Activated CD4-positive, alpha-beta T cell treated with anti-CD3 and anti-CD28 coated beads, Interleukin-2, amount 10 ng/mL, durations not matched to agents 24 days and 14 days (primary cell): ENCODE results near the gene SARNP. TPM values are rescaled to one million over a fixed set of nuclear protein-coding genes. Genes with fewer than 3 reads are reported as not detected.
"Not testable (repeated sequence)": the region's sequence is repeated elsewhere in the genome, so short reads cannot be mapped to it uniquely, and the experiment has no call there.

Experiments
- DNase-seq: peaks from one replicate; pipeline ENCODE4 v3.0.0; 2022
- H3K27ac Mint-ChIP-seq: one replicate; pipeline ENCODE4 v1.8.0; 2022; ENCODE audit warnings: mild to moderate bottlenecking, mixed read lengths
- H3K27me3 Mint-ChIP-seq: one replicate; pipeline ENCODE4 v1.8.0; 2022; ENCODE audit warnings: mixed read lengths
- H3K36me3 Mint-ChIP-seq: one replicate; pipeline ENCODE4 v1.8.0; 2022; ENCODE audit warnings: low read depth, mild to moderate bottlenecking, mixed read lengths
- H3K4me1 Mint-ChIP-seq: one replicate; pipeline ENCODE4 v1.8.0; 2021; ENCODE audit warnings: mixed read lengths
- H3K4me3 Mint-ChIP-seq: one replicate; pipeline ENCODE4 v1.8.0; 2022; ENCODE audit warnings: mild to moderate bottlenecking, moderate library complexity, mixed read lengths
- H3K9me3 Mint-ChIP-seq: one replicate; pipeline ENCODE4 v1.8.0; 2021; ENCODE audit warnings: mixed read lengths
- intact Hi-C: fragments of 100-400 bp; cut with micrococcal nuclease; formaldehyde crosslinking; loops from one replicate; pipeline ENCODE4 v1.15.1; 2023
- total RNA-seq: library from RNA; stranded (reverse); gene quantifications from 2 replicates; pipeline ENCODE4 v1.2.3, GENCODE V29; 2022

Gene SARNP
- total RNA-seq, 1 donor from 2014 or later: 81.6 TPM

GRCh38 chr12:55806982-55807381, 10.5 kb downstream of the SARNP start:
- intact Hi-C loops: no loop called here
- no peak for DNase-seq
- Mint-ChIP-seq H3K27me3 (no peaks in the 10 kb centered on the region), H3K36me3 (peaks cover 32% of the 10 kb centered on the region), H3K4me1 (peaks cover 22% of the 10 kb centered on the region), H3K4me3 (no peak overlapping the region), H3K27ac (no peak overlapping the region), H3K9me3 (no peaks in the 10 kb centered on the region)

DNA sequence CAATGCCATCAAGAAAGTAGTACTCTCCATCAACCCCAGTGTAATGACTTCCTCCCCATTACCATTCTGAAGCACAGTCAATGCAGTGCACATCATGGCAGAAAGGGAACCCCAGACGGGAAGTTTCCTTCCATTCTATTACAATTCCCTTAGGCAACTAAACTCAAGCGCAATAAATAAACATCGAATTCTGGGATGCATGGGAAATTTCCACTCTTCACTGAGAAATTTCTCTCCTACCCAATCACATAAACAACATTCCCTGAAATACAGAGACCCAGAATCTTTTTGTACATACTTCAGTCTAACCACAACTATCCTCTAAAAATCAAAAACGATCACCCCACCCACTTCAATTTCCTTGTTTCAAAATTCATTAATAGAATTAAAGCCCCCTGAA, 20.0 kb downstream of the SARNP start:
- DNase-seq: no peak
- no peak overlapping the region for H3K4me3 Mint-ChIP-seq
- H3K4me1 Mint-ChIP-seq: peaks cover 8% of the 10 kb centered on the region
- no peaks in the 10 kb centered on the region for H3K9me3 Mint-ChIP-seq
- no peak overlapping the region for H3K27ac Mint-ChIP-seq
- H3K36me3 Mint-ChIP-seq: peaks cover 56% of the 10 kb centered on the region
- H3K27me3 Mint-ChIP-seq: no peaks in the 10 kb centered on the region
- intact Hi-C loops: loop anchor here (1.0 kb wide), 1 partner anchor 59 kb away; no protein-coding TSS in a partner anchor

GRCh38 chr12:55797068-55797467, 20.5 kb downstream of the SARNP start:
- H3K27ac Mint-ChIP-seq: peak overlapping the region; percentile 26
- DNase-seq: peak; percentile 73
- peaks cover 56% of the 10 kb centered on the region for H3K36me3 Mint-ChIP-seq
- intact Hi-C loops: loop anchor here (1.0 kb wide), 1 partner anchor 59 kb away; no protein-coding TSS in a partner anchor
- no peaks in the 10 kb centered on the region for H3K9me3 Mint-ChIP-seq
- no peak overlapping the region for H3K4me3 Mint-ChIP-seq
- peaks cover 8% of the 10 kb centered on the region for H3K4me1 Mint-ChIP-seq
- no peaks in the 10 kb centered on the region for H3K27me3 Mint-ChIP-seq

- H3K36me3 Mint-ChIP-seq: peaks cover 60% of the 10 kb centered on the region
- intact Hi-C loops: no loop called here
- no peaks in the 10 kb centered on the region for H3K9me3 Mint-ChIP-seq
- H3K4me3 Mint-ChIP-seq: no peak overlapping the region
- H3K27me3 Mint-ChIP-seq: no peaks in the 10 kb centered on the region
- no peak for DNase-seq
- H3K27ac Mint-ChIP-seq: no peak overlapping the region
- H3K4me1 Mint-ChIP-seq: peaks cover 8% of the 10 kb centered on the region
These were observed 21.6 kb downstream of the SARNP start for GRCh38 chr12:55795950-55796349.

DNA sequence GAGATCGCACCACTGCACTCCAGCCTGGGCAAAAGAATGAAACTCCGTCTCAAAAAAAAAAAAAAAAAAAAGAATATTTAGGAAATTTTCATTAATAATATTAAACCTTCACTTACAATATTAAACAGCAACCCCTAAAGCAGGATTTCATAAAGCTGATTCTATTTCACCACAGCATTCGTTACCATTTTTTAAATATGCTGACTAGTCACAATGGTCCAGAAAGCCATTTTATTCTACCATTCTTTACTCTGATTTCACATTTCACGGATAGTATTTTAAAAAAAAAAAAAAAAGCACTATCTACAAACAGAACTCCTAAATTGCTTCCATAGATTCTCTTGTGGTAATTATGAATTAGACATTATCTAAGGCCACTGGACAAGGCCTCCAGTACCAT, 27.6 kb downstream of the SARNP start:
- Mint-ChIP-seq H3K27ac (no peak overlapping the region), H3K27me3 (no peaks in the 10 kb centered on the region), H3K9me3 (no peaks in the 10 kb centered on the region), H3K36me3 (peaks cover 57% of the 10 kb centered on the region), H3K4me1 (peaks cover 2% of the 10 kb centered on the region), H3K4me3 (no peak overlapping the region)
- no peak for DNase-seq
- intact Hi-C loops: no loop called here

DNA sequence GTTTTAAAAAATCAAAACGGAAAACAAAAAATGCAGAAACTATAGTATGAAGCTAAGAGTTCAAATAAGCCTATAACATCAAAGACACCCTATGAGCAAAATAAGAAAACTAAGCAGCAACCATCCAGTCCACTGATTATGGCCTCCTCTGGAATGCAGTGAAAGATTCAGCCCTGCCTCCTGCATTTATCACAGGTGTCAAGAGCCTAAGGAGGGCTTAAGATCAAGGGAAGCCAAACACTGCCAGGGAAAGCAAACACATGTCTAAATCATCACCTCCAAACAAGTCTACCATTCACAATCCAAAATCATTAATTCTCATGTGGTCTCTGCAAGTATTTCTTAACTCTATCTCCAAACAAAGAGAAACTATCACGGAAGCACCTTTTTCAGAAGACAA, 28.4 kb downstream of the SARNP start:
- no peak for DNase-seq
- H3K4me3 Mint-ChIP-seq: no peak overlapping the region
- H3K36me3 Mint-ChIP-seq: peaks cover 57% of the 10 kb centered on the region
- no peaks in the 10 kb centered on the region for H3K9me3 Mint-ChIP-seq
- H3K27me3 Mint-ChIP-seq: no peaks in the 10 kb centered on the region
- intact Hi-C loops: no loop called here
- peaks cover 2% of the 10 kb centered on the region for H3K4me1 Mint-ChIP-seq
- H3K27ac Mint-ChIP-seq: no peak overlapping the region

- no peak for DNase-seq
- peaks cover 58% of the 10 kb centered on the region for H3K36me3 Mint-ChIP-seq
- H3K27me3 Mint-ChIP-seq: no peaks in the 10 kb centered on the region
- no peak overlapping the region for H3K4me3 Mint-ChIP-seq
- intact Hi-C loops: no loop called here
- peaks cover 2% of the 10 kb centered on the region for H3K4me1 Mint-ChIP-seq
- H3K27ac Mint-ChIP-seq: no peak overlapping the region
- H3K9me3 Mint-ChIP-seq: no peaks in the 10 kb centered on the region
These were observed 29.0 kb downstream of the SARNP start for GRCh38 chr12:55788546-55788945.

DNA sequence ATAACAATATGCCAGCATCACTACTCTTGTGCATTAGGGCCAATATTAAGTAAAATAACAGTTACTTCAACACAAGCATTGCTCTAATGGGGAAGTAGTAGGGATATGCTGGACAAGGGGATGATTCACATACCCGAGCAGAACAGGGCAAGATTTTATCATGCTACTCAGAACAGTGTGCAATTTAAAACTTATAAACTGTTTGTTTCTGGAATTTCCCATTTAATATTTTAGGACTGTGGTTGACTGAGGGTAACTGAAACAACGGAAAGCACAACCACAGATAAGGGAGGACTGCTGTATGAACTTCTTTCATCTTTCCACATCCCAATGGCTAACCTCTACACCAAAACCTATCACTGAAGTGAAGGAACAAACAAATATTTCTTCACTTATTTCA, 36.8 kb downstream of the SARNP start:
- Mint-ChIP-seq H3K27ac (peak overlapping the region; percentile 36), H3K9me3 (no peaks in the 10 kb centered on the region), H3K4me1 (peaks cover 21% of the 10 kb centered on the region), H3K27me3 (no peaks in the 10 kb centered on the region), H3K36me3 (peaks cover 64% of the 10 kb centered on the region), H3K4me3 (peak overlapping the region; percentile 17)
- intact Hi-C loops: no loop called here
- DNase-seq: no peak

GRCh38 chr12:55777856-55778255, 39.7 kb downstream of the SARNP start:
- no peaks in the 10 kb centered on the region for H3K27me3 Mint-ChIP-seq
- peaks cover 22% of the 10 kb centered on the region for H3K4me1 Mint-ChIP-seq
- DNase-seq: no peak
- H3K4me3 Mint-ChIP-seq: no peak overlapping the region
- no peak overlapping the region for H3K27ac Mint-ChIP-seq
- peaks cover 51% of the 10 kb centered on the region for H3K36me3 Mint-ChIP-seq
- intact Hi-C loops: no loop called here
- H3K9me3 Mint-ChIP-seq: no peaks in the 10 kb centered on the region

DNA sequence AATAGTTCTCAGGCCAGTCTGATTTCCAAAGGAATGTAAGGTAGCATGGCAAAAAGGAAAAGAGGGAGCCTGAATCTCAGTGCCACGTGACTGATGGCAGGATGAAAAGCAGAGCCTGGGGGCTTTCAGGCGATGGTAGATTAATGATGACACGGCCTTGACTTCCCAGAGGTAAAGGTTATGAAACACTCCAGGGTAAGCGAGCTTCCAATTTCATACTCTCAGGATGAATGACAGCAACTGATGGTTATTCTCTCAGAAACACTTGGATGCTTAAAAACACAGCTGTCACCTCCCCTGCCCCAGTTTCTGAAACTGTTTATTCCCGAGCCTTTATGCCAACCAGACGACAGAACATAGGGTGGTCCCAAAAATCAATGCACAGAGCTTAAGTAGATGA, 45.8 kb downstream of the SARNP start:
- Mint-ChIP-seq H3K4me1 (peaks cover 11% of the 10 kb centered on the region), H3K27me3 (no peaks in the 10 kb centered on the region), H3K27ac (peak overlapping the region; percentile 58), H3K9me3 (no peaks in the 10 kb centered on the region), H3K4me3 (no peak overlapping the region), H3K36me3 (peaks cover 43% of the 10 kb centered on the region)
- DNase-seq: no peak
- intact Hi-C loops: no loop called here

DNA sequence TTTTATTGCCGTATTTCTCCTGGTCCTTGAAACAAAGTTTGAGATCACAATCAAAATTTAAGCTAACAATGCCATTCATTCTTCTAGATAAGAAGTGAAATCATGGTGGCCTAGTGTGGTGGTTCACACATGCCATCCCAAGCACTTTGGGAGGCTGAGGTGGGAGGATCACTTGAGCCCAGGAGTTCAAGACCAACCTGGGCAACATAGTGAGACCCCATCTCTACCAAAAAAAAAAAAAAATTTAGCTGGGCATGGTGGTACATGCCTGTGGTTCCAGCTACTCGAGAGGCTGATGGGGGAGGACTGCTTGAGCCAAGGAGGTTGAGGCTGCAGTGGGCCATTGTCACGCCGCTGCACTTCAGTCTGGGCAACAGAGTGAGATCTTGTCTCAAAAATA, 50.4 kb downstream of the SARNP start:
- Mint-ChIP-seq H3K4me3 (no peak overlapping the region), H3K27ac (no peak overlapping the region), H3K27me3 (no peaks in the 10 kb centered on the region), H3K9me3 (no peaks in the 10 kb centered on the region), H3K36me3 (peaks cover 37% of the 10 kb centered on the region), H3K4me1 (peaks cover 4% of the 10 kb centered on the region)
- DNase-seq: no peak
- intact Hi-C loops: no loop called here

- Mint-ChIP-seq H3K9me3 (no peaks in the 10 kb centered on the region), H3K4me1 (peaks cover 5% of the 10 kb centered on the region), H3K27ac (peak overlapping the region; percentile 16), H3K27me3 (no peaks in the 10 kb centered on the region), H3K4me3 (no peak overlapping the region), H3K36me3 (peaks cover 34% of the 10 kb centered on the region)
- intact Hi-C loops: no loop called here
- DNase-seq: no peak
These were observed 51.7 kb downstream of the SARNP start for GRCh38 chr12:55765736-55766290.

GRCh38 chr12:55762646-55763045, 54.9 kb downstream of the SARNP start:
- peaks cover 3% of the 10 kb centered on the region for H3K9me3 Mint-ChIP-seq
- no peaks in the 10 kb centered on the region for H3K27me3 Mint-ChIP-seq
- DNase-seq: no peak
- no peak overlapping the region for H3K4me3 Mint-ChIP-seq
- H3K36me3 Mint-ChIP-seq: peaks cover 54% of the 10 kb centered on the region
- intact Hi-C loops: no loop called here
- no peak overlapping the region for H3K27ac Mint-ChIP-seq
- peaks cover 7% of the 10 kb centered on the region for H3K4me1 Mint-ChIP-seq

- Mint-ChIP-seq H3K4me3 (peak overlapping the region; percentile 31), H3K27me3 (no peaks in the 10 kb centered on the region), H3K4me1 (peaks cover 7% of the 10 kb centered on the region), H3K9me3 (peaks cover 3% of the 10 kb centered on the region), H3K36me3 (peaks cover 55% of the 10 kb centered on the region), H3K27ac (peak overlapping the region; percentile 73)
- DNase-seq: no peak
- intact Hi-C loops: no loop called here
These were observed 56.9 kb downstream of the SARNP start for GRCh38 chr12:55760663-55761062.

GRCh38 chr12:55758575-55758974, 58.9 kb downstream of the SARNP start:
- H3K27ac Mint-ChIP-seq, DNase-seq, H3K27me3 Mint-ChIP-seq, H3K4me3 Mint-ChIP-seq, intact Hi-C loops, H3K9me3 Mint-ChIP-seq: not testable (repeated sequence)
- peaks cover 10% of the 10 kb centered on the region for H3K4me1 Mint-ChIP-seq
- H3K36me3 Mint-ChIP-seq: peaks cover 63% of the 10 kb centered on the region
